ENCODE measurements around the gene PFKM. TPM values are rescaled to one million over a fixed set of nuclear protein-coding genes. Genes with fewer than 3 reads are reported as not detected.

Gene PFKM
- total and polyA plus RNA-seq, 11 donors = 160 to 901 (median 474) TPM

- 90 to 96% (median 93%) methylated on average over 2 of the region's 2 CpGs for WGBS, 4 donors
- no peak for ATAC-seq
- Histone ChIP-seq H3K4me3 (no peak overlapping the region), H3K36me3 (peaks cover 3 to 76% (median 65%) of the 10 kb centered on the region in 9 donors), H3K9me3 (peaks cover 0 to 6% (median 0%) of the 10 kb centered on the region in 12 donors), H3K27ac (no peak overlapping the region), H3K27me3 (no peaks in the 10 kb centered on the region), H3K4me1 (peaks cover 0 to 7% (median 0%) of the 10 kb centered on the region in 12 donors)
- no peak for TF ChIP-seq POLR2A (IDR thresholded peaks at IDR 0.05)
- TF ChIP-seq, protein P1, sequence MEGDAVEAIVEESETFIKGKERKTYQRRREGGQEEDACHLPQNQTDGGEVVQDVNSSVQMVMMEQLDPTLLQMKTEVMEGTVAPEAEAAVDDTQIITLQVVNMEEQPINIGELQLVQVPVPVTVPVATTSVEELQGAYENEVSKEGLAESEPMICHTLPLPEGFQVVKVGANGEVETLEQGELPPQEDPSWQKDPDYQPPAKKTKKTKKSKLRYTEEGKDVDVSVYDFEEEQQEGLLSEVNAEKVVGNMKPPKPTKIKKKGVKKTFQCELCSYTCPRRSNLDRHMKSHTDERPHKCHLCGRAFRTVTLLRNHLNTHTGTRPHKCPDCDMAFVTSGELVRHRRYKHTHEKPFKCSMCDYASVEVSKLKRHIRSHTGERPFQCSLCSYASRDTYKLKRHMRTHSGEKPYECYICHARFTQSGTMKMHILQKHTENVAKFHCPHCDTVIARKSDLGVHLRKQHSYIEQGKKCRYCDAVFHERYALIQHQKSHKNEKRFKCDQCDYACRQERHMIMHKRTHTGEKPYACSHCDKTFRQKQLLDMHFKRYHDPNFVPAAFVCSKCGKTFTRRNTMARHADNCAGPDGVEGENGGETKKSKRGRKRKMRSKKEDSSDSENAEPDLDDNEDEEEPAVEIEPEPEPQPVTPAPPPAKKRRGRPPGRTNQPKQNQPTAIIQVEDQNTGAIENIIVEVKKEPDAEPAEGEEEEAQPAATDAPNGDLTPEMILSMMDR (IDR thresholded peaks at IDR 0.05) = no peak
- no peak for DNase-seq
- intact Hi-C loops (cut with DNase I) = no loop called here
Observed at GRCh38 chr12:48077111-48077510, 42.1 kb upstream of the PFKM start.

GRCh38 chr12:48078901-48079300, 40.3 kb upstream of the PFKM start:
- 91 to 97% (median 93%) methylated on average over 5 of the region's 5 CpGs for WGBS, 4 donors
- TF ChIP-seq, protein P1 (IDR thresholded peaks at IDR 0.05) = no peak
- TF ChIP-seq POLR2A (IDR thresholded peaks at IDR 0.05) = no peak
- H3K36me3 ChIP-seq = peaks cover 3 to 75% (median 65%) of the 10 kb centered on the region in 9 donors
- DNase-seq = no peak
- H3K9me3 ChIP-seq = peaks cover 0 to 6% (median 0%) of the 10 kb centered on the region in 12 donors
- H3K27me3 ChIP-seq = no peaks in the 10 kb centered on the region
- H3K4me1 ChIP-seq = peaks cover 0 to 7% (median 0%) of the 10 kb centered on the region in 12 donors
- no peak for ATAC-seq
- H3K27ac ChIP-seq = no peak overlapping the region
- no peak overlapping the region for H3K4me3 ChIP-seq
- intact Hi-C loops (cut with DNase I) = no loop called here

DNA sequence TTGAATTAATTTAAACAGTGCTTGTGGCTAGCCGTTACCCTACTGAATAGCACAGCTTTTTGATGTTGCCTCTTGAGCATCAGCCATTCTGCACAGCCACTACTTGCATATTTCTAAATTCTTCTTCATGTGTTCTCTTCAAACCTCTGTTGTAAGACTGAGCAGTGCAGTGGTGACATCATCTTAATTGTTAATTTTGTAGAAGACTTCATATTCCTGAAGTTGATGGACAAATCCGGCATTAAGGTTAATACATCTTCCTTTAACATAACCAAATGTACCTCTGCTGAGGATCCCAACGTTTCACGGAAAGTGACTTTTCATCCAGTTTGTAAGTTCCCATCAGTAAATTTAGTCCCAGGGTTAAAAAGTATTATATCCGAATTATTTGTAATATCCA, 38.9 kb upstream of the PFKM start:
- no peak for TF ChIP-seq POLR2A (IDR thresholded peaks at IDR 0.05)
- TF ChIP-seq, protein P1 (IDR thresholded peaks at IDR 0.05) = no peak
- no peak for DNase-seq
- peaks cover 0 to 6% (median 0%) of the 10 kb centered on the region in 12 donors for H3K9me3 ChIP-seq
- 90 to 95% (median 91%) methylated on average over 5 of the region's 5 CpGs for WGBS, 4 donors
- no peaks in the 10 kb centered on the region for H3K27me3 ChIP-seq
- no peak overlapping the region for H3K4me3 ChIP-seq
- intact Hi-C loops (cut with DNase I) = loop anchor here in 4 of 10 donors (5.0 kb wide), 2 partner anchors 87 to 377 kb away; no protein-coding TSS in a partner anchor
- no peak for ATAC-seq
- peaks cover 0 to 7% (median 0%) of the 10 kb centered on the region in 12 donors for H3K4me1 ChIP-seq
- H3K27ac ChIP-seq = no peak overlapping the region
- H3K36me3 ChIP-seq = peaks cover 0 to 69% (median 64%) of the 10 kb centered on the region in 9 donors

DNA sequence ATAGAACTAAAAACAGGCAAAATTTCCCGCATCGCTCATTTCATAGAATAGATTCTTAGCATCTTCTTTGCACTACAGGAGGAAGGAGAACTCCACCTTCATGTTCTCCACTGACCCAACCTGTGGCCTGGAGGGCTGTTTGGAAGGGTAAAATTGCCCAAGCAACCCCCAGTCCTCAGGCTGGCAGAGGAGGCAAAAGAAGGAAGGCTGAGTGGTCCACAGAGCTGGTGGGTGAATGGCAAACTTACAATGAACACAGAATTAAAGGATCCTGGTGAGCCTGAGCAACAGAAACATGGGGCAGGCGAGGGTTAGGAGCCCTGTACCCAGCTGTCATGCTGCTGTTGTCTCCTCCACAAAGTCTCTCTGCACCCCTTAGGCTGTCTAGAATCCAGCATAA, 38.3 kb upstream of the PFKM start:
- WGBS, 4 donors = 92 to 100% (median 97%) methylated on average over 3 of the region's 3 CpGs
- TF ChIP-seq POLR2A (IDR thresholded peaks at IDR 0.05) = no peak
- TF ChIP-seq, protein P1 (IDR thresholded peaks at IDR 0.05) = no peak
- no peaks in the 10 kb centered on the region for H3K27me3 ChIP-seq
- no peak overlapping the region for H3K4me3 ChIP-seq
- peaks cover 0 to 6% (median 0%) of the 10 kb centered on the region in 12 donors for H3K9me3 ChIP-seq
- ATAC-seq (no peak), DNase-seq (no peak)
- no peak overlapping the region for H3K27ac ChIP-seq
- intact Hi-C loops (cut with DNase I) = loop anchor here in 4 of 10 donors (5.0 kb wide), 2 partner anchors 86 to 376 kb away; no protein-coding TSS in a partner anchor
- H3K36me3 ChIP-seq = peaks cover 0 to 70% (median 69%) of the 10 kb centered on the region in 9 donors
- peaks cover 0 to 4% (median 0%) of the 10 kb centered on the region in 12 donors for H3K4me1 ChIP-seq
